OCI-LY3 (cell line): Measurements from ENCODE around the gene PRDM16.

ENCODE experiments used
- CTCF ChIP-seq: fragments of 200-600, 300-600 bp; sonication (generic); IDR thresholded peaks from 2 replicates; pipeline ENCODE4 v1.5.1; 2014; ENCODE audit warnings: antibody characterized with exemption, low read length, low read depth
- EZH2phosphoT487 ChIP-seq: fragments of 200-600 bp; shearing (Covaris generic); IDR thresholded peaks from 2 replicates; pipeline ENCODE4 v1.6.1; 2018; ENCODE audit warnings: antibody characterized with exemption, mixed run types, low read depth

- no peak for TF ChIP-seq CTCF
- no peak for TF ChIP-seq EZH2phosphoT487
Observed at GRCh38 chr1:3272321-3273045, 203.5 kb downstream of the PRDM16 start.
